HG02884 (cell line): ENCODE data around the gene CASTOR1.

Source experiments
- ATAC-seq: cut with Tn5 transposase; IDR thresholded peaks from one replicate; pipeline ENCODE4 v1.9.1; 2021; ENCODE audit warnings: mild to moderate bottlenecking, moderate library complexity; ENCODE audit not compliant: unreplicated experiment

The CASTOR1 gene

GRCh38 chr22:30266445-30267381 is 22.6 kb downstream of the CASTOR1 start, which contains the start of gene OSM:
Gene OSM, minus strand, starts transcription at chr22:30266851. Its CDS starts 52 bp downstream, at chr22:30266799.
- ATAC-seq, result no peak

GRCh38 chr22:30265823-30266444 is 23.4 kb downstream of the CASTOR1 start:
- ATAC-seq, result no peak

GRCh38 chr22:30265131-30265720 is 24.1 kb downstream of the CASTOR1 start:
- no peak for ATAC-seq

GRCh38 chr22:30263883-30264282 is 25.4 kb downstream of the CASTOR1 start:
- ATAC-seq, result no peak

GRCh38 chr22:30262917-30263741 is 26.2 kb downstream of the CASTOR1 start:
- no peak for ATAC-seq

GRCh38 chr22:30262112-30262511 is 27.2 kb downstream of the CASTOR1 start:
- no peak for ATAC-seq

- ATAC-seq, result no peak
These were observed 28.2 kb downstream of the CASTOR1 start for GRCh38 chr22:30261134-30261533.

- ATAC-seq, result no peak
These were observed 28.6 kb downstream of the CASTOR1 start for GRCh38 chr22:30260682-30261081.

GRCh38 chr22:30260276-30260675 is 29.0 kb downstream of the CASTOR1 start:
- no peak for ATAC-seq

GRCh38 chr22:30254314-30254713 is 35.0 kb downstream of the CASTOR1 start:
- ATAC-seq, result no peak

- ATAC-seq, result no peak
These were observed 36.0 kb downstream of the CASTOR1 start for GRCh38 chr22:30253205-30253852.

GRCh38 chr22:30252411-30253204 is 36.7 kb downstream of the CASTOR1 start:
- no peak for ATAC-seq

- no peak for ATAC-seq
These were observed 37.6 kb downstream of the CASTOR1 start for GRCh38 chr22:30251711-30252110.

GRCh38 chr22:30250661-30251267 is 38.5 kb downstream of the CASTOR1 start:
- ATAC-seq, result no peak

GRCh38 chr22:30250039-30250565 is 39.2 kb downstream of the CASTOR1 start:
- ATAC-seq, result no peak

GRCh38 chr22:30249049-30250038 is 40.0 kb downstream of the CASTOR1 start:
- ATAC-seq, result no peak

GRCh38 chr22:30248484-30248883 is 40.8 kb downstream of the CASTOR1 start:
- ATAC-seq, result no peak

GRCh38 chr22:30247974-30248373 is 41.3 kb downstream of the CASTOR1 start:
- no peak for ATAC-seq
